Measurements from ENCODE around the gene FLVCR2.

GRCh38 chr14:75649337-75649736, 70.9 kb downstream of the FLVCR2 start:
- TF ChIP-seq POLR2A (IDR thresholded peaks at IDR 0.05; ENCODE audit: low read depth, low read length) (no peak), PAX5 (IDR thresholded peaks at IDR 0.05; ENCODE audit: insufficient read depth, low read length, severe bottlenecking) (no peak), TAF1 (IDR thresholded peaks at IDR 0.05; ENCODE audit: low read depth, low read length) (no peak), SPI1 (IDR thresholded peaks at IDR 0.05; ENCODE audit: low read depth, low read length) (no peak), POLR2AphosphoS5 (IDR thresholded peaks at IDR 0.05; ENCODE audit: low read depth, low read length) (no peak)

Data from GM12891 (cell line).